Liver (tissue), 9 donors: Measurements from ENCODE around the gene TMEM215. TPM values are rescaled to one million over a fixed set of nuclear protein-coding genes. Genes with fewer than 3 reads are reported as not detected.
"Not testable (repeated sequence)": the region's sequence is repeated elsewhere in the genome, so short reads cannot be mapped to it uniquely, and the experiment has no call there.

Source experiments
- DNase-seq: peaks from one replicate; pipeline ENCODE4 v3.0.0-alpha.2; 2017; ENCODE audit warnings: low spot score
- H3K27ac ChIP-seq, 2 donors: one replicate each; pipeline ENCODE4 v1.7.0; 2013; ENCODE audit warnings: inconsistent platforms in 2 of 2, low read length in 2 of 2, control low read depth in 1 of 2, low read depth in 1 of 2, mild to moderate bottlenecking in 1 of 2
- H3K27me3 ChIP-seq, 4 donors: one replicate each; pipeline versions ENCODE4 v1.6.1 to v1.7.0; 2013; ENCODE audit warnings: low read length in 3 of 4, inconsistent platforms in 1 of 4, mild to moderate bottlenecking in 1 of 4, moderate library complexity in 1 of 4; ENCODE audit not compliant: control insufficient read depth in 4 of 4, insufficient read depth in 4 of 4
- H3K36me3 ChIP-seq, 4 donors: one replicate each; pipeline versions ENCODE4 v1.6.1 to v1.7.0; 2013; ENCODE audit warnings: low read length in 3 of 4, mild to moderate bottlenecking in 3 of 4, low read depth in 1 of 4, moderate library complexity in 1 of 4; ENCODE audit not compliant: control insufficient read depth in 4 of 4, insufficient read depth in 3 of 4
- H3K4me1 ChIP-seq, 4 donors: one replicate each; pipeline versions ENCODE4 v1.6.1 to v1.7.0; 2013; ENCODE audit warnings: low read length in 3 of 4, mild to moderate bottlenecking in 3 of 4, moderate library complexity in 1 of 4; ENCODE audit not compliant: control insufficient read depth in 4 of 4, insufficient read depth in 4 of 4
- H3K4me3 ChIP-seq, 3 donors: one replicate each; pipeline versions ENCODE4 v1.6.1 to v1.7.0; 2013; ENCODE audit warnings: low read length in 3 of 3, control low read depth in 1 of 3, low read depth in 1 of 3, mild to moderate bottlenecking in 1 of 3
- H3K9ac ChIP-seq, 2 donors: one replicate each; pipeline ENCODE4 v1.7.0; 2013; ENCODE audit warnings: low read length in 2 of 2, mild to moderate bottlenecking in 2 of 2, moderate library complexity in 2 of 2, control low read depth in 1 of 2, low read depth in 1 of 2
- H3K9me3 ChIP-seq, 4 donors: one replicate each; pipeline versions ENCODE4 v1.6.1 to v1.7.0; 2013; ENCODE audit warnings: low read length in 3 of 4; ENCODE audit not compliant: control insufficient read depth in 4 of 4
- ATF3 ChIP-seq: IDR thresholded peaks from 2 replicates; pipeline ENCODE4 v1.6.1; 2016; ENCODE audit warnings: antibody characterized with exemption
- FOXA2 ChIP-seq: IDR thresholded peaks from 2 replicates; pipeline ENCODE4 v1.6.1; 2016; ENCODE audit warnings: antibody characterized with exemption
- GABPA ChIP-seq, 2 donors: IDR thresholded peaks in 1 of 2; conservative IDR thresholded peaks in 1 of 2; 2 replicates each; pipeline ENCODE4 v1.6.1; 2016; ENCODE audit warnings: antibody characterized with exemption in 2 of 2, mild to moderate bottlenecking in 1 of 2, moderate library complexity in 1 of 2
- HNF4G ChIP-seq: IDR thresholded peaks from 2 replicates; pipeline ENCODE4 v1.6.1; 2016; ENCODE audit warnings: antibody characterized with exemption
- RAD21 ChIP-seq, 2 donors: IDR thresholded peaks; 2 replicates each; pipeline ENCODE4 v1.6.1; 2016; ENCODE audit warnings: antibody characterized with exemption in 2 of 2, mild to moderate bottlenecking in 2 of 2
- SP1 ChIP-seq: IDR thresholded peaks from 2 replicates; pipeline ENCODE4 v1.6.1; 2018; ENCODE audit warnings: antibody characterized with exemption, mild to moderate bottlenecking
- YY1 ChIP-seq: IDR thresholded peaks from 2 replicates; pipeline ENCODE4 v1.6.1; 2016; ENCODE audit warnings: antibody characterized with exemption, mild to moderate bottlenecking
- ZBTB33 ChIP-seq: IDR thresholded peaks from 2 replicates; pipeline ENCODE4 v1.6.1; 2016; ENCODE audit warnings: antibody characterized with exemption
- WGBS: extraction: QIAGEN DNeasy Blood & Tissue Kit; methylation state at CpG from one replicate; pipeline ENCODE4 v1.1.7; 2013; 5-methylcytosine and 5-hydroxymethylcytosine counted together
- polyA plus RNA-seq, 2 donors: library from polyadenylated mRNA; stranded (reverse) in 1 of 2; unstranded in 1 of 2; fragments of 200-250 nt in 1 of 2; fragments of >200 nt in 1 of 2; fragmentation: Nextera tagmentation in 1 of 2; extraction: Ambion mirVana in 1 of 2; gene quantifications; one replicate each; pipeline versions ENCODE4 v1.2.1 to v1.2.3, GENCODE V29; 2013 to 2015
- total RNA-seq, 2 donors: library from RNA; depleted of rRNA; stranded (reverse); fragments of >200 nt; gene quantifications; one replicate each; pipeline ENCODE4 v1.2.3, GENCODE V29; 2014
- TF ChIP-seq, protein P1 (sequence below): fragments of 150-350 bp; IDR thresholded peaks from 2 replicates; pipeline ENCODE4 v1.5.1; 2017; ENCODE audit warnings: improper control_type of control experiment, low read depth, low read length; ENCODE audit not compliant: missing input control
- donor health status: healthy.
- donor health status: healthy.
- donor health status: healthy.
- donor health status: healthy.
- donor health status: healthy.

TMEM215 gene
- total and polyA plus RNA-seq, 4 donors: not detected

DNA sequence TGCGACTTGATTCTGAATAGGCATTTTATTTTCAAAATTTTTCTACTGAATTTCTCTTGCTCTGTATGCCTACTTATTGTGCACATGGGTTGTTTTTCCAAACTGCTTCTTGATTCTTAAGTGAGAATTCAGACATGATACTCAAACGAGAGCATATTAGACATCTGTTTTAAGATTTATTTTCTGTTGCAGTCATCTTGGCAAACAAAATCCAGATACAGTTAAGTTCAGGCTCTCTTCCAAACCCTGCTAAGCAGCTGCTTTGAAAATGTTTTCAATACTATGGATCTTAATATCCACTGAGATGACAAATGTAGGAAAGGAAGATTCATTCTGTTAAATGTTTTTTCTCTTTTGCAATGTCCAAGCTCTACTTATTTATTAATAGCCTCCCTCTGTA is 4.5 kb downstream of the TMEM215 start:
- no peaks in the 10 kb centered on the region for H3K9me3 ChIP-seq
- peaks cover 0 to 4% (median 3%) of the 10 kb centered on the region in 4 donors for H3K27me3 ChIP-seq
- TF ChIP-seq HNF4G (no peak), YY1 (no peak)
- peaks cover 0 to 8% (median 5%) of the 10 kb centered on the region in 4 donors for H3K4me1 ChIP-seq
- no peak for DNase-seq
- WGBS: 39% methylated on average over 2 of the region's 2 CpGs
- H3K36me3 ChIP-seq: no peaks in the 10 kb centered on the region
- H3K9ac ChIP-seq: no peak overlapping the region
- H3K27ac ChIP-seq: no peak overlapping the region
- no peak overlapping the region for H3K4me3 ChIP-seq

GRCh38 chr9:32796015-32796414 is 12.7 kb downstream of the TMEM215 start:
- not testable (repeated sequence) for H3K9ac ChIP-seq, H3K4me3 ChIP-seq, H3K27me3 ChIP-seq, H3K27ac ChIP-seq, H3K36me3 ChIP-seq, H3K4me1 ChIP-seq, DNase-seq
- H3K9me3 ChIP-seq: peaks cover 0 to 10% (median 6%) of the 10 kb centered on the region in 4 donors
- WGBS: 46% methylated on average over 3 of the region's 3 CpGs

- TF ChIP-seq ZBTB33 (no peak), ATF3 (no peak), SP1 (no peak), GABPA (IDR thresholded peaks at IDR 0.05 in 1 of 2, conservative IDR thresholded peaks at IDR 0.05 in 1 of 2) (no peak), RAD21 (IDR thresholded peaks at IDR 0.05) (no peak), FOXA2 (no peak), HNF4G (no peak), YY1 (no peak)
- TF ChIP-seq, protein P1, sequence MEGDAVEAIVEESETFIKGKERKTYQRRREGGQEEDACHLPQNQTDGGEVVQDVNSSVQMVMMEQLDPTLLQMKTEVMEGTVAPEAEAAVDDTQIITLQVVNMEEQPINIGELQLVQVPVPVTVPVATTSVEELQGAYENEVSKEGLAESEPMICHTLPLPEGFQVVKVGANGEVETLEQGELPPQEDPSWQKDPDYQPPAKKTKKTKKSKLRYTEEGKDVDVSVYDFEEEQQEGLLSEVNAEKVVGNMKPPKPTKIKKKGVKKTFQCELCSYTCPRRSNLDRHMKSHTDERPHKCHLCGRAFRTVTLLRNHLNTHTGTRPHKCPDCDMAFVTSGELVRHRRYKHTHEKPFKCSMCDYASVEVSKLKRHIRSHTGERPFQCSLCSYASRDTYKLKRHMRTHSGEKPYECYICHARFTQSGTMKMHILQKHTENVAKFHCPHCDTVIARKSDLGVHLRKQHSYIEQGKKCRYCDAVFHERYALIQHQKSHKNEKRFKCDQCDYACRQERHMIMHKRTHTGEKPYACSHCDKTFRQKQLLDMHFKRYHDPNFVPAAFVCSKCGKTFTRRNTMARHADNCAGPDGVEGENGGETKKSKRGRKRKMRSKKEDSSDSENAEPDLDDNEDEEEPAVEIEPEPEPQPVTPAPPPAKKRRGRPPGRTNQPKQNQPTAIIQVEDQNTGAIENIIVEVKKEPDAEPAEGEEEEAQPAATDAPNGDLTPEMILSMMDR: no peak
- H3K4me3 ChIP-seq: no peak overlapping the region
- no peaks in the 10 kb centered on the region for H3K36me3 ChIP-seq
- H3K27ac ChIP-seq: no peak overlapping the region
- H3K9me3 ChIP-seq: peaks cover 0 to 3% (median 2%) of the 10 kb centered on the region in 4 donors
- no peaks in the 10 kb centered on the region for H3K4me1 ChIP-seq
- no peak for DNase-seq
- H3K27me3 ChIP-seq: no peaks in the 10 kb centered on the region
- WGBS: 80% methylated on average over 1 of the region's 1 CpG
- no peak overlapping the region for H3K9ac ChIP-seq
Observed at GRCh38 chr9:32801530-32801929, 18.2 kb downstream of the TMEM215 start.

- Histone ChIP-seq H3K4me1 (no peaks in the 10 kb centered on the region), H3K9me3 (peaks cover 0 to 8% (median 0%) of the 10 kb centered on the region in 4 donors), H3K27me3 (no peaks in the 10 kb centered on the region), H3K4me3 (no peak overlapping the region), H3K9ac (no peak overlapping the region), H3K36me3 (no peaks in the 10 kb centered on the region), H3K27ac (no peak overlapping the region)
- 91% methylated on average over 1 of the region's 1 CpG for WGBS
- no peak for TF ChIP-seq ATF3
- no peak for DNase-seq
Observed at GRCh38 chr9:32807217-32807616, 23.9 kb downstream of the TMEM215 start.
